Hair follicular keratinocyte (primary cell): ENCODE results near the gene KMT5B. TPM values are rescaled to one million over a fixed set of nuclear protein-coding genes. Genes with fewer than 3 reads are reported as not detected.

Experiments used
- total RNA-seq: library from RNA; depleted of rRNA; stranded (reverse); fragments of >200 nt; gene quantifications from 2 replicates; pipeline ENCODE4 v1.2.3, GENCODE V29; 2015

KMT5B gene
- total RNA-seq = 12.5 and 14.6 TPM in 2 replicates

GRCh38 chr11:68213135-68213515, at the start of gene KMT5B:
Gene KMT5B, minus strand, starts transcription at chr11:68213296. Its CDS starts 23,220 bp downstream, at chr11:68190076.

GRCh38 chr11:68121067-68121899, 91.8 kb downstream of the KMT5B start, which contains the start of gene CHKA:
Gene CHKA, minus strand, starts transcription at chr11:68121388. Its CDS starts 211 bp downstream, at chr11:68121177.

Other genes with a start within 250 kb of the KMT5B start
- 10.2 and 15.9 TPM in 2 replicates for gene UNC93B1, start 209.2 kb downstream of the KMT5B start, total RNA-seq
- 0.31 and 0.61 TPM in 2 replicates for gene ALDH3B1, start 203.0 kb downstream of the KMT5B start, total RNA-seq
- 235 and 242 TPM in 2 replicates for gene NDUFS8, start 182.6 kb downstream of the KMT5B start, total RNA-seq
- 51.0 and 76.7 TPM in 2 replicates for gene TCIRG1, start 174.3 kb downstream of the KMT5B start, total RNA-seq
- gene CHKA, start 91.9 kb downstream of the KMT5B start, total RNA-seq = 3.4 and 3.8 TPM in 2 replicates
- gene C11orf24, start 58.7 kb upstream of the KMT5B start, total RNA-seq = 54.2 and 85.4 TPM in 2 replicates
- 20.2 and 28.5 TPM in 2 replicates for gene LRP5, start 99.3 kb upstream of the KMT5B start, total RNA-seq
- gene PPP6R3, start 247.5 kb upstream of the KMT5B start, total RNA-seq = 62.0 and 62.1 TPM in 2 replicates